BE2C (cell line): ENCODE results near the gene KIFC1. TPM values are rescaled to one million over a fixed set of nuclear protein-coding genes. Genes with fewer than 3 reads are reported as not detected.
A peak's percentile ranks its signal among the peaks of the same experiment; 100 is the strongest.
"Not testable (repeated sequence)": the region's sequence is repeated elsewhere in the genome, so short reads cannot be mapped to it uniquely, and the experiment has no call there.

ENCODE experiments used
- DNase-seq: peaks from one replicate; pipeline ENCODE4 v3.0.0-alpha.2; 2020
- H3K27me3 ChIP-seq: fragments of 250-450 bp; sonication (Bioruptor Pico); 2 replicates; pipeline ENCODE4 v1.5.1; 2020; ENCODE audit warnings: mild to moderate bottlenecking
- H3K36me3 ChIP-seq: fragments of 250-450 bp; sonication (Bioruptor Pico); 2 replicates; pipeline ENCODE4 v1.5.1; 2020; ENCODE audit warnings: mild to moderate bottlenecking
- H3K4me1 ChIP-seq: fragments of 250-450 bp; sonication (Bioruptor Pico); 2 replicates; pipeline ENCODE4 v1.5.1; 2020
- H3K4me3 ChIP-seq: 2 replicates; pipeline ENCODE4 v1.5.1; 2011; ENCODE audit warnings: low read depth, low read length
- H3K9me3 ChIP-seq: fragments of 250-450 bp; sonication (Bioruptor Pico); 2 replicates; pipeline ENCODE4 v1.5.1; 2020
- CTCF ChIP-seq: IDR thresholded peaks from 2 replicates; pipeline ENCODE4 v1.5.1; 2012; ENCODE audit warnings: mild to moderate bottlenecking, low read depth, low read length
- polyA plus RNA-seq: library from polyadenylated mRNA; unstranded; fragments of >200 nt; gene quantifications from one replicate; pipeline ENCODE4 v1.2.1, GENCODE V29; 2012; ENCODE audit warnings: low read depth, missing spikeins; ENCODE audit not compliant: insufficient read length, insufficient read depth

KIFC1 gene
- 13.5 TPM for polyA plus RNA-seq

- Histone ChIP-seq H3K36me3 (peaks cover 3% of the 10 kb centered on the region), H3K27me3 (no peaks in the 10 kb centered on the region), H3K4me3 (peak within 1 kb of the TSS; percentile 95), H3K9me3 (no peaks in the 10 kb centered on the region), H3K4me1 (peaks cover 10% of the 10 kb centered on the region; the same call in 1 of the 2 replicates)
- peak; percentile 92 for TF ChIP-seq CTCF
- DNase-seq = peak; percentile 98
These were observed at the start of gene KIFC1 for GRCh38 chr6:33391278-33391921. Gene KIFC1 (plus strand): TSS chr6:33391823. CDS start chr6:33391986, 163 bp downstream.

GRCh38 chr6:33343606-33343952 lies 48.0 kb upstream of the KIFC1 start:
- not testable (repeated sequence) for DNase-seq, H3K27me3 ChIP-seq, H3K36me3 ChIP-seq, H3K4me1 ChIP-seq, H3K4me3 ChIP-seq, H3K9me3 ChIP-seq

GRCh38 chr6:33343953-33344611 lies 47.5 kb upstream of the KIFC1 start:
- TF ChIP-seq CTCF = no peak
- no peaks in the 10 kb centered on the region for H3K9me3 ChIP-seq

GRCh38 chr6:33344701-33345697 lies 46.6 kb upstream of the KIFC1 start:
- no peaks in the 10 kb centered on the region for H3K9me3 ChIP-seq

More at GRCh38 chr6:33343953-33344611, 47.5 kb upstream of the KIFC1 start:
- DNase-seq = no peak
- Histone ChIP-seq H3K36me3 (no peaks in the 10 kb centered on the region), H3K4me3 (no peak overlapping the region), H3K4me1 (no peaks in the 10 kb centered on the region), H3K27me3 (no peaks in the 10 kb centered on the region)

GRCh38 chr6:33346972-33347371 lies 44.7 kb upstream of the KIFC1 start:
- H3K36me3 ChIP-seq, H3K9me3 ChIP-seq, H3K27me3 ChIP-seq, H3K4me3 ChIP-seq, DNase-seq, H3K4me1 ChIP-seq: not testable (repeated sequence)

More at GRCh38 chr6:33344701-33345697, 46.6 kb upstream of the KIFC1 start:
- peak; percentile 58 for TF ChIP-seq CTCF
- H3K27me3 ChIP-seq = no peaks in the 10 kb centered on the region
- H3K4me1 ChIP-seq = no peaks in the 10 kb centered on the region
- no peak overlapping the region for H3K4me3 ChIP-seq
- peak; percentile 38 for DNase-seq
- H3K36me3 ChIP-seq = no peaks in the 10 kb centered on the region

GRCh38 chr6:33347816-33348215 lies 43.8 kb upstream of the KIFC1 start:
- Histone ChIP-seq H3K27me3 (no peaks in the 10 kb centered on the region), H3K4me3 (no peak overlapping the region), H3K9me3 (no peaks in the 10 kb centered on the region), H3K36me3 (no peaks in the 10 kb centered on the region), H3K4me1 (no peaks in the 10 kb centered on the region)
- no peak for TF ChIP-seq CTCF
- no peak for DNase-seq

- H3K4me1 ChIP-seq, H3K4me3 ChIP-seq, DNase-seq, H3K27me3 ChIP-seq, H3K36me3 ChIP-seq, H3K9me3 ChIP-seq: not testable (repeated sequence)
These were observed 35.8 kb upstream of the KIFC1 start for GRCh38 chr6:33355860-33356259.
